GM20431 (cell line): Measurements from ENCODE around the gene CDH2.

Experiments used
- in situ Hi-C: fragments of 300-500 bp; cut with MseI, MboI; formaldehyde crosslinking; loops from one replicate; pipeline ENCODE4 v1.15.0; 2020; ENCODE audit warnings: low sequenced_read_pairs; ENCODE audit not compliant: unreplicated experiment

The CDH2 gene

GRCh38 chr18:28134774-28135173 is 42.2 kb downstream of the CDH2 start:
- in situ Hi-C loops: no loop called here

- in situ Hi-C loops: no loop called here
Observed at GRCh38 chr18:28132084-28132483, 44.8 kb downstream of the CDH2 start.

- in situ Hi-C loops: no loop called here
Observed at GRCh38 chr18:28128659-28128980, 48.3 kb downstream of the CDH2 start.

GRCh38 chr18:28127763-28128658 is 48.9 kb downstream of the CDH2 start:
- in situ Hi-C loops: no loop called here

GRCh38 chr18:28127228-28127627 is 49.7 kb downstream of the CDH2 start:
- in situ Hi-C loops: no loop called here

DNA sequence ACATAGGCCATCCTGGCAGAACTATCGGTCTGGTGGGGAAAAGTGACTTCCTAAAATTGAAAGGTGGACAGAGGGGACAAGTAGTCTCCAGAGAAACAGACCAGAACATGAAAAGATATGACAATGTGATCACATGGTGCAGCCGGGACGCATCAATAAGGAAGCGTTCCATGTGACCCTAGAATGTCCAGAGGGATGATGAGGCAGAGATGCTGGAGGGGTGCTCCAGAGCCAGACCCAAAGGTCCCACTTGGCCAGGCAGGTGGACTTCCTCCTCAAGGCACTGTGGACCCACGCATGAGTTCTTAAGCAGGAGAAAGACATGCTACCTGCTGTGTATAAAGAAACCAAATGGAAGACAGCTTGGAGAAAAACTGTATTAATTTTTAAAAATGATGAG is 50.2 kb downstream of the CDH2 start:
- in situ Hi-C loops: no loop called here

- in situ Hi-C loops: no loop called here
Observed at GRCh38 chr18:28125051-28125450, 51.9 kb downstream of the CDH2 start.

- in situ Hi-C loops: no loop called here
Observed at GRCh38 chr18:28124131-28125029, 52.5 kb downstream of the CDH2 start.

- in situ Hi-C loops: no loop called here
Observed at GRCh38 chr18:28123401-28124030, 53.4 kb downstream of the CDH2 start.

- in situ Hi-C loops: no loop called here
Observed at GRCh38 chr18:28120828-28121515, 56.0 kb downstream of the CDH2 start.

- in situ Hi-C loops: no loop called here
Observed at GRCh38 chr18:28116461-28116860, 60.5 kb downstream of the CDH2 start.

DNA sequence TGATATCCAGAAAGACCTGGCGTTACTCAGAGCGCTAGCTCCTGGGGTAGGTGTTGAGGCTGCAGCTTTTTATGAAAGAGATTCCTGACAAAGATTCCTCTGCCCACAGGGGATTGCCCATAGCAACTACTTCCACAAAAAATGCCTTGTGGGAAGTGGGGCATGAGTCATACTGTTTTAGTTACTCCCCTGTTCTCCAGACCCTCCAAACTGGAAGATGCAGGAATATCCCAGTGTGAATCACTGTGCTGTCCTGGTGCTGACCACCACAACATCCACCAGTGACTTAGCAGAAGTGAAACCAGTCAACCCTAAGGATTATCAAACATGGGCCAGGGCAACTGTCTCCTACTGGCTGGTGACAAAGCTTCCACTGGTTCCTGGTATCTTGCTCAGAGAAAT is 61.8 kb downstream of the CDH2 start:
- in situ Hi-C loops: no loop called here

- in situ Hi-C loops: no loop called here
Observed at GRCh38 chr18:28114472-28114871, 62.5 kb downstream of the CDH2 start.

DNA sequence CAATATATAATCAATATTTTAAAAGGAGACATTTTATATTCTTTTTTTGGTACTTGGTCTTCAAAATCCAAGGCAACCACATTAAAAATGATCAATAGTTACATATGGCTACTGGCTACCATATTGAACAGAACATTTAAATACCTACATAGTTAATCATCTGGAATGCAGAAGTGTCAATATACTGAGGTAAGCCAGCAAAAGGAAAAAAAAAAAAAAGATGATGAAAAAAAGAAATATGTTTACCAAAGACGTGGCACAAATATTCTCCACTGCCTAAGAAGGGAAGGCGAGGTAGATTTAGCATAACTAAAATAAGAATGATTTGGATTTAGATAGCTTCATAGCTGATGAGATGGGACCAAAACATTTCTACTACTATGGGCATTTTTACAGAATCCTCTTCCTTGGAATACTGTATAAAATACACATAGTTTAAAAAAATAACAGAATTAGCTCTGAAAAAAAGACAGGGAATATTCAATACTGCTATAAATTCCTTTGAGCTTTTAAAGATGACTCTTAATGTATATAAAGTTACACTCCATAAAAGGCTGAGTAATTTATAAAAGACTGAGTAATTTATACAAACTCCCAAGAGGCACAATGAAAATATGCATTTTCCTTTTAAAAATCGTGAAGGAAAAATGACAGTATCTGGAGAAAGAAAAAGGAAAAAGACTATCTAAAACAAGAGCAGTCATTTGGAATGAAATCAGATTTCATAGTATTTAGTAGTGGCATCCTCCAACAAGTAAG is 63.5 kb downstream of the CDH2 start:
- in situ Hi-C loops: no loop called here

DNA sequence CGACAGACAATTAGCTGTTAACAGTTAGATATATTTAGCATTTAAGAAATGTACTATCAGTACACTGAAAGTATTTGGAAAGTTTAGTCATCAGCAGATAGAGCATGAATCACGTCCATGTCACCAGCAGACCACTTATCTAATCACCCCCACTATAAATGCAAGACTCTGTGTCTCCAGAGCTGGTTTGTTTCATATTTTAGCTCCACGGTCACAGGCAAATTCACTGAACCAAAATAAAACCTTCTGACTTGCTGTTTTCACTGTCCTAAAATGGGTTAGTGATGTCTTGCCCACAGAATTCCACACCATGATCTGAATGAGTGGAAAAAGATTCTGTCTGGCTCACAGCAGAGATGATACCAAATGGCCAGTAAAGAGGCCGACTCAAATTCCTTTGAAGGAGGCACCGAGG is 64.9 kb downstream of the CDH2 start:
- in situ Hi-C loops: no loop called here

- in situ Hi-C loops: no loop called here
Observed at GRCh38 chr18:28110924-28111323, 66.0 kb downstream of the CDH2 start.

DNA sequence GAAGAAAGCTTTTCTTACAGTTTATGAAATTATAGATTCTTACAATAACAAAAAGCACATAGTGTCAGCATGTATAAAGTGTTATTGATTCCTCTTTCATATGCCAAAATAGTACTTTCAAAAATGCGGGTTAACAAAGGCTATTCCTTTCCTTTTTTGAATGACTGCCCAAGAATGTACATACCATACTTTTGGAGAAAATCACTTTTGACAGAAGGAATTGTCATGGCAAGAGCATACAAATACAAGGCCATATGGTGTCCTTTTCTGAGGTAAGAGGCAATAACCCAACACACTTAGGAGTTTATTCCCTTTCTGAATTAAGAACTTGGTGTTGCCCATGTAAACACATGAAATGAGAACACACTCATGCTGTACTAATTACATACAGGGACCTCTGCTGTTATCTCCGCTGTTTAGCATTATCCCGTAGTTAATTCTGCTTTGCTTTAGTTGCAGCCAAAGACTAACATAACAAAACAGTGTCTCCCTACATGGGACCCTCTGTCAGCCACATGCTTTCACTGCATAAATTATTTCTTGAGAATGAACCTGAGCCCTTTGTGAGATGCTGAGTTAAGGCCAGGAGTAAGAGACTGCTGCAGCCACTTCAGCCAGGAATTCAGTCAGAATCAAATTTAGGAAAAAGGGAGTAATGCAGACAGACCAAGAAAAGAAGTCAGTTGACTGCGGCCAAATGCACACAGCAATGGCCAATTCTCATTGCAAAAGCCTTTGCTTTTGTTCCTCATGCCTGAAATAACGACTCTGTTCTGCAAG is 67.0 kb downstream of the CDH2 start:
- in situ Hi-C loops: no loop called here

GRCh38 chr18:28108814-28109213 is 68.1 kb downstream of the CDH2 start:
- in situ Hi-C loops: no loop called here

- in situ Hi-C loops: no loop called here
Observed at GRCh38 chr18:28108254-28108653, 68.7 kb downstream of the CDH2 start.
